Activated CD8-positive, alpha-beta memory T cell treated with anti-CD3 and anti-CD28 coated beads, Interleukin-2, amount 10 ng/mL, durations not matched to agents 7 days and 5 days (primary cell): Measurements from ENCODE around the gene SEMA6A. TPM values are rescaled to one million over a fixed set of nuclear protein-coding genes. Genes with fewer than 3 reads are reported as not detected.

Experiments used
- ATAC-seq: fragments of 150-1000 bp; cut with Tn5 transposase; one replicate; pipeline ENCODE4 v1.10.0; 2021; ENCODE audit warnings: moderate library complexity
- CTCF ChIA-PET: fragments of 350-600 bp; sonication (Branson Sonifier 250); formaldehyde crosslinking; loops from one replicate; lab custom pipeline; 2021; ENCODE audit warnings: antibody characterized with exemption; lab: Charles Lee
- DNase-seq: peaks from one replicate; pipeline ENCODE4 v3.0.0-alpha.2; 2020
- H3K27ac Mint-ChIP-seq: one replicate; pipeline ENCODE4 v1.8.0; 2021; ENCODE audit warnings: mild to moderate bottlenecking, mixed read lengths
- H3K27me3 Mint-ChIP-seq: one replicate; pipeline ENCODE4 v1.8.0; 2021; ENCODE audit warnings: mixed read lengths
- H3K36me3 Mint-ChIP-seq: one replicate; pipeline ENCODE4 v1.8.0; 2021; ENCODE audit warnings: mild to moderate bottlenecking, mixed read lengths
- H3K4me1 Mint-ChIP-seq: one replicate; pipeline ENCODE4 v1.8.0; 2021; ENCODE audit warnings: mixed read lengths
- H3K4me3 Mint-ChIP-seq: one replicate; pipeline ENCODE4 v1.8.0; 2021; ENCODE audit warnings: mild to moderate bottlenecking, moderate library complexity, mixed read lengths
- H3K9me3 Mint-ChIP-seq: one replicate; pipeline ENCODE4 v1.8.0; 2022; ENCODE audit warnings: low read depth, mixed read lengths
- total RNA-seq, 2 experiments: library from RNA; stranded (reverse); gene quantifications; one replicate each; pipeline ENCODE4 v1.2.3, GENCODE V29; 2021

SEMA6A gene
- total RNA-seq, 2 experiments from 2014 or later = 0.40 TPM; not detected in 1

- Mint-ChIP-seq H3K4me3 (no peak overlapping the region), H3K4me1 (no peaks in the 10 kb centered on the region), H3K27me3 (no peaks in the 10 kb centered on the region), H3K9me3 (no peaks in the 10 kb centered on the region), H3K36me3 (no peaks in the 10 kb centered on the region), H3K27ac (no peak overlapping the region)
- CTCF ChIA-PET = no interaction called here
- ATAC-seq = no peak
- no peak for DNase-seq
Measured at GRCh38 chr5:116421080-116421629, 153.5 kb downstream of the SEMA6A start.

GRCh38 chr5:116420540-116420939 is 154.1 kb downstream of the SEMA6A start:
- Mint-ChIP-seq H3K36me3 (no peaks in the 10 kb centered on the region), H3K4me1 (no peaks in the 10 kb centered on the region), H3K27me3 (no peaks in the 10 kb centered on the region), H3K27ac (no peak overlapping the region), H3K9me3 (no peaks in the 10 kb centered on the region), H3K4me3 (no peak overlapping the region)
- CTCF ChIA-PET = no interaction called here
- ATAC-seq (no peak), DNase-seq (no peak)

- no peaks in the 10 kb centered on the region for H3K36me3 Mint-ChIP-seq
- DNase-seq (no peak), ATAC-seq (no peak)
- no peaks in the 10 kb centered on the region for H3K9me3 Mint-ChIP-seq
- no peak overlapping the region for H3K27ac Mint-ChIP-seq
- no peaks in the 10 kb centered on the region for H3K27me3 Mint-ChIP-seq
- H3K4me3 Mint-ChIP-seq = no peak overlapping the region
- CTCF ChIA-PET = no interaction called here
- no peaks in the 10 kb centered on the region for H3K4me1 Mint-ChIP-seq
Measured at GRCh38 chr5:116419258-116419657, 155.4 kb downstream of the SEMA6A start.

DNA sequence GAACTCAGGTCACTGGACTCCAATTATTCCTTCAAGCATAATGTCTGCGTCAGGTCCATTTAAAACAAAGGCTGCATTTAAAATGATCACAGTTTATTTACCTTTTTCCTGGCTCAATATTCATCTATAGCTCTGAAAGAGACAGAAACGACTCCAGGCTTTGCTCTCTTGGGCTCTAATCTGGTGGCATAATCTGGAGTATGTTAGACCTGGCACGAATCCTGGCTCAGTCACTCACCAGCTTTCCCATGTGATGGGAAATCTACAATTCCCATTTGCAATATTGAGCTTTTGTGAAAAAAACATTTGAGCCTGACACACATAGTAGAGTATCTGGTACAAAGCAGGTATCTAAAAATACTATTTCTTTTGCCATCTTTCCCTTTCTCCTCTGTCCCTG is 155.8 kb downstream of the SEMA6A start:
- no peak overlapping the region for H3K4me3 Mint-ChIP-seq
- DNase-seq (no peak), ATAC-seq (no peak)
- no peak overlapping the region for H3K27ac Mint-ChIP-seq
- no peaks in the 10 kb centered on the region for H3K36me3 Mint-ChIP-seq
- no peaks in the 10 kb centered on the region for H3K9me3 Mint-ChIP-seq
- H3K4me1 Mint-ChIP-seq = no peaks in the 10 kb centered on the region
- no peaks in the 10 kb centered on the region for H3K27me3 Mint-ChIP-seq
- CTCF ChIA-PET = no interaction called here

- no peak overlapping the region for H3K27ac Mint-ChIP-seq
- no peak overlapping the region for H3K4me3 Mint-ChIP-seq
- no peaks in the 10 kb centered on the region for H3K27me3 Mint-ChIP-seq
- DNase-seq (no peak), ATAC-seq (no peak)
- CTCF ChIA-PET = no interaction called here
- H3K4me1 Mint-ChIP-seq = no peaks in the 10 kb centered on the region
- H3K9me3 Mint-ChIP-seq = no peaks in the 10 kb centered on the region
- no peaks in the 10 kb centered on the region for H3K36me3 Mint-ChIP-seq
Measured at GRCh38 chr5:116418016-116418415, 156.6 kb downstream of the SEMA6A start.

DNA sequence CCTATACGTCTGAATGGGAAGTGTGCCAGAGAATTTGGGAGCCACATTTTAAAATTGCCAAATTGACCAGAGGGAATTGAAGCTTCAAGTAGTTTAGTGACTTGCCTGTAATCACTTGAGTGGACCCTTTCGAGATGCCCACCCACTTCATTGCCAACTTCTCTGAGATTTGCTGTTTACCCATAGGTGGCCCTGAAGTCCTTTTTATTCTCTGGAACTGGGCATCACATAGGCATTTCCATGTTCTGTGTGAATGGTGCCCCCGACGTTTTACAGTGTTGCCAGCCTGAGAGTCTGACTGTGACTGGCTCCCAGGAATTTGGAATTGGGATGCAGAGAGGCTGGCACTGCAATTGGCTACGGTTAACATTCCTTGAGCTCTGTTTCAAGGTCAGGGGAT is 158.6 kb downstream of the SEMA6A start:
- H3K27ac Mint-ChIP-seq = no peak overlapping the region
- no peaks in the 10 kb centered on the region for H3K27me3 Mint-ChIP-seq
- DNase-seq = no peak
- H3K9me3 Mint-ChIP-seq = no peaks in the 10 kb centered on the region
- H3K36me3 Mint-ChIP-seq = no peaks in the 10 kb centered on the region
- CTCF ChIA-PET = no interaction called here
- ATAC-seq = no peak
- H3K4me3 Mint-ChIP-seq = no peak overlapping the region
- H3K4me1 Mint-ChIP-seq = no peaks in the 10 kb centered on the region

DNA sequence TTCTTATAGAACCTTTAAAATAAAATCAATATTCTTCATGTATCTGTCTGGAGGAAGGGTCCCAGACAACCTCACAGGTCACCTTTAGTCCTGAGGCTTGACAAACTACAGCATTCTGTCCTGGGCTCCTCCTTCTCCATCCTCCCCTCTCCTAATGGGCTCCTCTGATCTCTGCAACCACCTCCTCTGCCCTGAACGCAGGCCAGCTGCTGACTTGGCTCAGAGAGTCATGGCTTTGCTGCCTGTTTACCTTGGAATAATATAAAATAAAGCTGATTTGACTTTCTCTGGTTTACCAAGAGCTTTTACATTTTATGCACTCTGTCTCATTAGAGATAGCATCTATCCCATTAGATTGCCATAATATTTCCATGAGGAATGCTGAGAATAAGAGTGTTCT is 159.4 kb downstream of the SEMA6A start:
- no peaks in the 10 kb centered on the region for H3K27me3 Mint-ChIP-seq
- DNase-seq (no peak), ATAC-seq (no peak)
- CTCF ChIA-PET = no interaction called here
- H3K36me3 Mint-ChIP-seq = no peaks in the 10 kb centered on the region
- H3K4me1 Mint-ChIP-seq = no peaks in the 10 kb centered on the region
- no peak overlapping the region for H3K4me3 Mint-ChIP-seq
- no peak overlapping the region for H3K27ac Mint-ChIP-seq
- no peaks in the 10 kb centered on the region for H3K9me3 Mint-ChIP-seq

- Mint-ChIP-seq H3K27ac (no peak overlapping the region), H3K27me3 (no peaks in the 10 kb centered on the region), H3K4me3 (no peak overlapping the region), H3K4me1 (no peaks in the 10 kb centered on the region), H3K9me3 (no peaks in the 10 kb centered on the region), H3K36me3 (no peaks in the 10 kb centered on the region)
- DNase-seq = no peak
- CTCF ChIA-PET = no interaction called here
- no peak for ATAC-seq
Measured at GRCh38 chr5:116411101-116411571, 163.5 kb downstream of the SEMA6A start.

GRCh38 chr5:116410336-116410890 is 164.2 kb downstream of the SEMA6A start:
- H3K36me3 Mint-ChIP-seq = no peaks in the 10 kb centered on the region
- no peaks in the 10 kb centered on the region for H3K4me1 Mint-ChIP-seq
- H3K4me3 Mint-ChIP-seq = no peak overlapping the region
- no peak overlapping the region for H3K27ac Mint-ChIP-seq
- ATAC-seq = no peak
- CTCF ChIA-PET = no interaction called here
- H3K27me3 Mint-ChIP-seq = no peaks in the 10 kb centered on the region
- no peak for DNase-seq
- no peaks in the 10 kb centered on the region for H3K9me3 Mint-ChIP-seq

DNA sequence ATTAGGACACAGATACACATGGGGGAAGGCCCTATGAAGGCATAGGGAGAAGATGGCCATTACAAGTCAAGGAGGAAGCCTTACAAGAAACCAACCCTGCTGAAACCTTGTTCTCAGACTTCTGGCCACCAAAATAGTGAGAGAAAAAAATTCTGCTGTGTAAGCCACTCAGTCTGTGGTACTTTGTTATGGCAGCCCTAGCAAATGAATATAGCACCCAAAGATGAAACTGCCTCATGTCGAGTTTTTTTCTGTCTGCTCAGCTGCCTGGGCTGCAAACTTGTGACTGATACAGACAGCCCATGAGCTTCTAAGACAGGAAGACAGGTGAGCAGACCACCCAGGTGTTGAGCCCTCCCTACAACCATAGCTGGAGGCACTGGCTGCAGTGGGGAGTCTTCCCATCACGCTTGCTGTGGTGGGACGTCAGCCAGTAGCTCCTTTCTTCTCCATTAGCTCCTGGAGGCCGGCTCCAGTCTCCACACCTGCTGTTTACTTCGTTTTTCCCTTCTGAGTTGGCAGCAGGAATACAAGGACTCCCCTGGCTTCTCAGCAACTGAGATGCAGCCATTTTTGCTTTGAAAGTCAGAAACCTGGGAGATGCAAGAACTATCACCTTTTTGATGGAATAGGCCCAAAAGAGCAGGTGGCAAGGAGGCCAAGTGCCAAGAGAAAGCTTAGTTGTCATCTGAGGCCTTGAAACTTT is 164.9 kb downstream of the SEMA6A start:
- Mint-ChIP-seq H3K4me1 (no peaks in the 10 kb centered on the region), H3K27ac (no peak overlapping the region), H3K36me3 (no peaks in the 10 kb centered on the region), H3K27me3 (no peaks in the 10 kb centered on the region), H3K4me3 (no peak overlapping the region), H3K9me3 (no peaks in the 10 kb centered on the region)
- CTCF ChIA-PET = no interaction called here
- ATAC-seq (no peak), DNase-seq (no peak)

DNA sequence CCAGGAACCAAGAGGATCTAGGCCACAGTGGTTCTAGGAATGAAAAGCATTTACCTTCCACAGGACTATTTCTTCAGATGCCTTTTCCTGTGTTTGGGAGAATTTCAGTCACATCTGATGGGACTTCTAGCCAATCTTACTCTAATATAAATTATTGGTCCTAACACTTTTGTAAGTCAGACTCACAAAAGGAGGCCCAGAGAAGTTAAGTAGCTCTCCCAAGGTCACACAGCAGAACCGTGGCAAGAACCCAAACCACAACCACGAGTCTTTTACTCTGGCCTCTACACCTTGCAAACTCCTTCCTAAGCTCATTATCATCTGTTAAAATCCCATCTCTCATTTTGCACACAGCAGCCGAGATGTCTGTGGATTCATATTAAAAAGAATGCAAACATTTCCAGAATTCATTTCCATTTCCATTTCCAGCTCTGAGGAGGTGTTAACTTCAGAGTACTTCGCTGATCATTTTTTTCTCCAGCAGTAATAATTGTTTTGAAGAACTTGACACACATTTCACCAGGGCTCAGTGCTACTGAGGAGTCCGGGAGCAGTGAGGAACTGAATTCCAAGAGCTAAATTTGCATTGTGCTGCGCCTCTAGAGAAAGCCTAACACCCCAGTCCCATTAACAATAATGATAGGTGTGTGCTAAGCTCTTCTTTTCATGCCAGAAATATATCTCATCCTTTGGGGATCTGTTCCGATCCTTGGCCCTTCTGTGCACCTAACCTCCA is 168.1 kb downstream of the SEMA6A start:
- no peak for ATAC-seq
- Mint-ChIP-seq H3K36me3 (no peaks in the 10 kb centered on the region), H3K4me3 (no peak overlapping the region), H3K27me3 (no peaks in the 10 kb centered on the region), H3K27ac (no peak overlapping the region), H3K9me3 (no peaks in the 10 kb centered on the region), H3K4me1 (no peaks in the 10 kb centered on the region)
- DNase-seq = no peak
- CTCF ChIA-PET = no interaction called here

DNA sequence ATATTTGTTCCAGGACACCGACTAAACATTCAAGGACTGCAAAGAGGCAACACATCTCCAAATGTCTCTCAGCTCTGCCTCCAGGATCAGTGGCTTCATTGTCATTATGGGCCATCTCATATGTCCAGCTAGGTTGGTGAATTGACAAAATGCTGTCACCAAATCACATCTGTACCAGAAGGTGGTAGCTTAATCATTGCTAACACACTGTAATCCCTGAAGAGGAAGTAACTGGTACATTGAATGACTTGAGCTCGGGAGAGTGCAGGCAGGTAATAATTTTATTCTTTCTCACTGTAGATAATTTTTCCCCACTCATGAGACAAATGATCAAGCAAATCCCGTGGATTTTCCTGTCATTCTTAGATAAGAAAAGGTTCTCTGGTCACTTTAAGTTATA is 169.8 kb downstream of the SEMA6A start:
- H3K9me3 Mint-ChIP-seq = no peaks in the 10 kb centered on the region
- no peaks in the 10 kb centered on the region for H3K27me3 Mint-ChIP-seq
- H3K36me3 Mint-ChIP-seq = no peaks in the 10 kb centered on the region
- no peak overlapping the region for H3K4me3 Mint-ChIP-seq
- DNase-seq (no peak), ATAC-seq (no peak)
- H3K27ac Mint-ChIP-seq = no peak overlapping the region
- CTCF ChIA-PET = no interaction called here
- no peaks in the 10 kb centered on the region for H3K4me1 Mint-ChIP-seq

GRCh38 chr5:116404016-116404415 is 170.6 kb downstream of the SEMA6A start:
- Mint-ChIP-seq H3K27me3 (no peaks in the 10 kb centered on the region), H3K36me3 (no peaks in the 10 kb centered on the region), H3K27ac (no peak overlapping the region), H3K4me3 (no peak overlapping the region), H3K9me3 (no peaks in the 10 kb centered on the region), H3K4me1 (no peaks in the 10 kb centered on the region)
- DNase-seq = no peak
- CTCF ChIA-PET = no interaction called here
- no peak for ATAC-seq

DNA sequence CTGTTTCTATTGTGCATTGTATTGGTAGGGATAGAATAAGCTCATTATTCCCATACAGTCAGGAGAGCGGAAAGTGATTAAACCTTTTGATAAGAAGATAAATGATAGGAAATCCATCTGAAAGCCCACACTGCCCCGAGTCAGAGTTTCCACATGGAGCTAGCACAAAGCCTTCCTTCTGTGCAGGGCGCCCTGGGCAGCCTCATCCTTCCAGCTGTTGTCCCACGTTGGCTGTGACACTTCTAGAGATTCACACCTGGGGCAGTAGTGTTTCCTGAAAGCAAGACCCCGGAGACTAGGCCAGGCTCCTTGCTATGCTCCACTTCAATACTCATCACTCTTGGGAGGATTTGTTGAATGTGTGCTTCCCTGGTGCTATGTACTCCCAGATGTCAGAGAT is 172.4 kb downstream of the SEMA6A start:
- no peaks in the 10 kb centered on the region for H3K4me1 Mint-ChIP-seq
- no peaks in the 10 kb centered on the region for H3K9me3 Mint-ChIP-seq
- no peaks in the 10 kb centered on the region for H3K27me3 Mint-ChIP-seq
- H3K36me3 Mint-ChIP-seq = no peaks in the 10 kb centered on the region
- no peak overlapping the region for H3K27ac Mint-ChIP-seq
- H3K4me3 Mint-ChIP-seq = no peak overlapping the region
- CTCF ChIA-PET = no interaction called here
- DNase-seq = no peak
- no peak for ATAC-seq
